Vagina (tissue), 2 donors: ENCODE measurements around the gene STC2.

Source experiments
- POLR2A ChIP-seq, 2 donors: fragments of 450-650 bp; IDR thresholded peaks; one replicate each; pipeline ENCODE4 v1.6.1; 2017; ENCODE audit warnings: antibody characterized with exemption in 2 of 2, mild to moderate bottlenecking in 2 of 2, moderate library complexity in 2 of 2
- POLR2AphosphoS5 ChIP-seq, 2 donors: sonication (generic); formaldehyde crosslinking; IDR thresholded peaks; one replicate each; pipeline ENCODE4 v1.9.0; 2017; ENCODE audit warnings: antibody characterized with exemption in 2 of 2, mild to moderate bottlenecking in 2 of 2, low read depth in 1 of 2; ENCODE audit not compliant: insufficient read depth in 1 of 2
- TF ChIP-seq, protein P1 (sequence below), 3 experiments: fragments of 450-650 bp in 2 of 3; fragments of 200-600 bp in 1 of 3; sonication (generic) in 1 of 3; IDR thresholded peaks; one replicate each; pipeline ENCODE4 v1.5.1; 2017 to 2019; ENCODE audit warnings: antibody characterized with exemption in 3 of 3, mild to moderate bottlenecking in 2 of 3, moderate library complexity in 2 of 3

GRCh38 chr5:173268750-173269432 lies 59.3 kb downstream of the STC2 start:
- TF ChIP-seq, protein P1, sequence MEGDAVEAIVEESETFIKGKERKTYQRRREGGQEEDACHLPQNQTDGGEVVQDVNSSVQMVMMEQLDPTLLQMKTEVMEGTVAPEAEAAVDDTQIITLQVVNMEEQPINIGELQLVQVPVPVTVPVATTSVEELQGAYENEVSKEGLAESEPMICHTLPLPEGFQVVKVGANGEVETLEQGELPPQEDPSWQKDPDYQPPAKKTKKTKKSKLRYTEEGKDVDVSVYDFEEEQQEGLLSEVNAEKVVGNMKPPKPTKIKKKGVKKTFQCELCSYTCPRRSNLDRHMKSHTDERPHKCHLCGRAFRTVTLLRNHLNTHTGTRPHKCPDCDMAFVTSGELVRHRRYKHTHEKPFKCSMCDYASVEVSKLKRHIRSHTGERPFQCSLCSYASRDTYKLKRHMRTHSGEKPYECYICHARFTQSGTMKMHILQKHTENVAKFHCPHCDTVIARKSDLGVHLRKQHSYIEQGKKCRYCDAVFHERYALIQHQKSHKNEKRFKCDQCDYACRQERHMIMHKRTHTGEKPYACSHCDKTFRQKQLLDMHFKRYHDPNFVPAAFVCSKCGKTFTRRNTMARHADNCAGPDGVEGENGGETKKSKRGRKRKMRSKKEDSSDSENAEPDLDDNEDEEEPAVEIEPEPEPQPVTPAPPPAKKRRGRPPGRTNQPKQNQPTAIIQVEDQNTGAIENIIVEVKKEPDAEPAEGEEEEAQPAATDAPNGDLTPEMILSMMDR (IDR thresholded peaks at IDR 0.05), result no peak
- TF ChIP-seq POLR2AphosphoS5 (IDR thresholded peaks at IDR 0.05; ENCODE audit: insufficient read depth in 1 of 2, low read depth in 1 of 2) (no peak), POLR2A (IDR thresholded peaks at IDR 0.05) (no peak)
